ENCODE measurements around the gene PHF21A.

DNA sequence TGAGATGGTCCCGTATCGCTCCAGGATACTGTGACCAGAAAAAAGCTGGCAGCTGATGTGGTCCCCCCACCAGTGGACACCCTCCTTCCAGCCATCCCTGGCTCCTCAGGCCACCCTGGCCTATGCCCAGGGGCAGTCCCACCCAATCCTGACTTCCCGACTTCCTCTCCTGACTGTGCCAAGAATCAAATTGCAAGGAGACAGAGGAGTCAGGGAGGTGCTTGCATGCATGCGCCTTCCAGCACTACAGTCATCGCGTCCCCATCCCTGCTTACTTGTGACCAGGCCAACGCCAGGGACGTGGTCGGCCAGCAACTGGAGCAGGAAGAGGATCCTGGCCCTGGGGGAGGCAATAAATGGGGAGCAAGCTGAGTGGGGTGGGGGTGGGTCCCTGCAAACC lies 210.6 kb downstream of the PHF21A start:
- TF ChIP-seq, protein P1, sequence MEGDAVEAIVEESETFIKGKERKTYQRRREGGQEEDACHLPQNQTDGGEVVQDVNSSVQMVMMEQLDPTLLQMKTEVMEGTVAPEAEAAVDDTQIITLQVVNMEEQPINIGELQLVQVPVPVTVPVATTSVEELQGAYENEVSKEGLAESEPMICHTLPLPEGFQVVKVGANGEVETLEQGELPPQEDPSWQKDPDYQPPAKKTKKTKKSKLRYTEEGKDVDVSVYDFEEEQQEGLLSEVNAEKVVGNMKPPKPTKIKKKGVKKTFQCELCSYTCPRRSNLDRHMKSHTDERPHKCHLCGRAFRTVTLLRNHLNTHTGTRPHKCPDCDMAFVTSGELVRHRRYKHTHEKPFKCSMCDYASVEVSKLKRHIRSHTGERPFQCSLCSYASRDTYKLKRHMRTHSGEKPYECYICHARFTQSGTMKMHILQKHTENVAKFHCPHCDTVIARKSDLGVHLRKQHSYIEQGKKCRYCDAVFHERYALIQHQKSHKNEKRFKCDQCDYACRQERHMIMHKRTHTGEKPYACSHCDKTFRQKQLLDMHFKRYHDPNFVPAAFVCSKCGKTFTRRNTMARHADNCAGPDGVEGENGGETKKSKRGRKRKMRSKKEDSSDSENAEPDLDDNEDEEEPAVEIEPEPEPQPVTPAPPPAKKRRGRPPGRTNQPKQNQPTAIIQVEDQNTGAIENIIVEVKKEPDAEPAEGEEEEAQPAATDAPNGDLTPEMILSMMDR (IDR thresholded peaks at IDR 0.05): no peak
- no peak for TF ChIP-seq POLR2A (IDR thresholded peaks at IDR 0.05)

Measured in right lobe of liver (tissue), 4 donors.